ENCODE measurements around the gene CRYBB3. TPM values are rescaled to one million over a fixed set of nuclear protein-coding genes. Genes with fewer than 3 reads are reported as not detected.

CRYBB3 gene
- total RNA-seq, 2 donors from 2014 or later = 1.8 TPM; not detected in 1

- Histone ChIP-seq H3K27me3 (replicated peaks; ENCODE audit: insufficient read depth) (no peaks in the 10 kb centered on the region), H3K36me3 (peaks cover 42% of the 10 kb centered on the region), H3K27ac (no peak overlapping the region), H3K4me1 (ENCODE audit: control insufficient read depth in 1 of 2, low read depth in 2 of 2) (no peaks in the 10 kb centered on the region), H3K9me3 (no peaks in the 10 kb centered on the region), H3K4me3 (no peak overlapping the region)
- TF ChIP-seq CTCF (IDR thresholded peaks at IDR 0.05) = no peak
- DNase-seq (ENCODE audit: low spot score) (no peak), ATAC-seq (ENCODE audit: insufficient number of reproducible peaks, low FRiP score, low read depth) (no peak)
Observed at GRCh38 chr22:25193130-25193529, 6.5 kb upstream of the CRYBB3 start.

- Histone ChIP-seq H3K27me3 (replicated peaks; ENCODE audit: insufficient read depth) (no peaks in the 10 kb centered on the region), H3K4me3 (no peak overlapping the region), H3K36me3 (peaks cover 42% of the 10 kb centered on the region), H3K27ac (no peak overlapping the region), H3K4me1 (ENCODE audit: control insufficient read depth in 1 of 2, low read depth in 2 of 2) (no peaks in the 10 kb centered on the region), H3K9me3 (no peaks in the 10 kb centered on the region)
- ATAC-seq (ENCODE audit: insufficient number of reproducible peaks, low FRiP score, low read depth) (no peak), DNase-seq (ENCODE audit: low spot score) (no peak)
- no peak for TF ChIP-seq CTCF (IDR thresholded peaks at IDR 0.05)
Observed at GRCh38 chr22:25193548-25193947, 6.1 kb upstream of the CRYBB3 start.

- DNase-seq (ENCODE audit: low spot score) = no peak
- H3K36me3 ChIP-seq = peaks cover 39% of the 10 kb centered on the region
- TF ChIP-seq CTCF (IDR thresholded peaks at IDR 0.05) = no peak
Observed at GRCh38 chr22:25196326-25196725, 3.3 kb upstream of the CRYBB3 start.

GRCh38 chr22:25197340-25197739, 2.3 kb upstream of the CRYBB3 start:
- H3K36me3 ChIP-seq = peaks cover 34% of the 10 kb centered on the region
- DNase-seq (ENCODE audit: low spot score) = no peak

More at GRCh38 chr22:25196326-25196725, 3.3 kb upstream of the CRYBB3 start:
- no peak for ATAC-seq (ENCODE audit: insufficient number of reproducible peaks, low FRiP score, low read depth)
- no peaks in the 10 kb centered on the region for H3K4me1 ChIP-seq (ENCODE audit: control insufficient read depth in 1 of 2, low read depth in 2 of 2)
- H3K27ac ChIP-seq = no peak overlapping the region
- H3K27me3 ChIP-seq (replicated peaks; ENCODE audit: insufficient read depth) = no peaks in the 10 kb centered on the region
- H3K4me3 ChIP-seq = no peak overlapping the region
- H3K9me3 ChIP-seq = no peaks in the 10 kb centered on the region

GRCh38 chr22:25200967-25201366, 1.3 kb downstream of the CRYBB3 start:
- DNase-seq (ENCODE audit: low spot score) (no peak), ATAC-seq (ENCODE audit: insufficient number of reproducible peaks, low FRiP score, low read depth) (no peak)
- H3K27ac ChIP-seq = no peak overlapping the region
- TF ChIP-seq CTCF (IDR thresholded peaks at IDR 0.05) = no peak
- H3K27me3 ChIP-seq (replicated peaks; ENCODE audit: insufficient read depth) = no peaks in the 10 kb centered on the region
- H3K4me3 ChIP-seq = no peak overlapping the region
- no peaks in the 10 kb centered on the region for H3K9me3 ChIP-seq
- no peaks in the 10 kb centered on the region for H3K4me1 ChIP-seq (ENCODE audit: control insufficient read depth in 1 of 2, low read depth in 2 of 2)
- H3K36me3 ChIP-seq = peaks cover 10% of the 10 kb centered on the region

More at GRCh38 chr22:25197340-25197739, 2.3 kb upstream of the CRYBB3 start:
- Histone ChIP-seq H3K9me3 (no peaks in the 10 kb centered on the region), H3K27ac (no peak overlapping the region), H3K4me3 (no peak overlapping the region), H3K27me3 (replicated peaks; ENCODE audit: insufficient read depth) (no peaks in the 10 kb centered on the region), H3K4me1 (ENCODE audit: control insufficient read depth in 1 of 2, low read depth in 2 of 2) (no peaks in the 10 kb centered on the region)
- no peak for ATAC-seq (ENCODE audit: insufficient number of reproducible peaks, low FRiP score, low read depth)
- no peak for TF ChIP-seq CTCF (IDR thresholded peaks at IDR 0.05)

Measured in thoracic aorta (tissue), 2 donors.